GM12873 (cell line): ENCODE data around the gene MAP6.
A peak's percentile ranks its signal among the peaks of the same experiment; 100 is the strongest.

Experiments
- TF ChIP-seq, protein P1 (sequence below): IDR thresholded peaks from 2 replicates; pipeline ENCODE4 v1.5.1; 2012; ENCODE audit warnings: low read depth, mild to moderate bottlenecking, moderate library complexity, low read length, control low read depth; ENCODE audit not compliant: insufficient read depth; ENCODE audit errors: missing control alignments

Gene MAP6

GRCh38 chr11:75553182-75553581 is 115.7 kb downstream of the MAP6 start:
- TF ChIP-seq, protein P1, sequence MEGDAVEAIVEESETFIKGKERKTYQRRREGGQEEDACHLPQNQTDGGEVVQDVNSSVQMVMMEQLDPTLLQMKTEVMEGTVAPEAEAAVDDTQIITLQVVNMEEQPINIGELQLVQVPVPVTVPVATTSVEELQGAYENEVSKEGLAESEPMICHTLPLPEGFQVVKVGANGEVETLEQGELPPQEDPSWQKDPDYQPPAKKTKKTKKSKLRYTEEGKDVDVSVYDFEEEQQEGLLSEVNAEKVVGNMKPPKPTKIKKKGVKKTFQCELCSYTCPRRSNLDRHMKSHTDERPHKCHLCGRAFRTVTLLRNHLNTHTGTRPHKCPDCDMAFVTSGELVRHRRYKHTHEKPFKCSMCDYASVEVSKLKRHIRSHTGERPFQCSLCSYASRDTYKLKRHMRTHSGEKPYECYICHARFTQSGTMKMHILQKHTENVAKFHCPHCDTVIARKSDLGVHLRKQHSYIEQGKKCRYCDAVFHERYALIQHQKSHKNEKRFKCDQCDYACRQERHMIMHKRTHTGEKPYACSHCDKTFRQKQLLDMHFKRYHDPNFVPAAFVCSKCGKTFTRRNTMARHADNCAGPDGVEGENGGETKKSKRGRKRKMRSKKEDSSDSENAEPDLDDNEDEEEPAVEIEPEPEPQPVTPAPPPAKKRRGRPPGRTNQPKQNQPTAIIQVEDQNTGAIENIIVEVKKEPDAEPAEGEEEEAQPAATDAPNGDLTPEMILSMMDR: no peak

DNA sequence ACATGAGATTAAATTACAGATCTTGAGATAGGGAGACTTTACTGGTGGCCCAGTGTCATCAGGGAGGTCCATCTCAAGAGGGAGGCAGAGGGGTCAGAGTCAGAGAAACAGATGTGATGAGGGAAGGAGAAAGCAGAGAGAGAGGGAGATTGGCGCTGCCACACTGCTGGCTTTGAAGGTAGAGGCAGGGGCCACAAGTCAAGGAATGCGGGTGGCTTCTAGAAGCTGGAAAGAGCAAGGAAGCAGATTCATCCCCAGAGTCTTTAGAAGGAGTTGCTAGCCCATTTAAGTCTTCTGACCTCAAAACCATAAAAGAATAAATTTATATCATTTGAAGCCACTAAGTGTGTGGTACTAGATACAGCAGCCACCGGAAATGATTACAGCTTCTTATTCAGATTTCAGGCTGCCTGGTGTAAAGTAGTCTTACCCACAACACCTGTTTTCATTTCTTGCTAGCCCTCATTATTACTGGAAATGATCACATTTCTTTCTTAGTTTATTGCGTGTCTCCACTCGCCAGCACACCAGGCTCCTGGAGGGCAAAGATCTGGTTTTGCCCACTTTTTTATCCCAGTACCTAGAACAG is 119.4 kb downstream of the MAP6 start:
- TF ChIP-seq, protein P1: no peak

- TF ChIP-seq, protein P1: no peak
Observed at GRCh38 chr11:75548595-75549272, 120.1 kb downstream of the MAP6 start.

DNA sequence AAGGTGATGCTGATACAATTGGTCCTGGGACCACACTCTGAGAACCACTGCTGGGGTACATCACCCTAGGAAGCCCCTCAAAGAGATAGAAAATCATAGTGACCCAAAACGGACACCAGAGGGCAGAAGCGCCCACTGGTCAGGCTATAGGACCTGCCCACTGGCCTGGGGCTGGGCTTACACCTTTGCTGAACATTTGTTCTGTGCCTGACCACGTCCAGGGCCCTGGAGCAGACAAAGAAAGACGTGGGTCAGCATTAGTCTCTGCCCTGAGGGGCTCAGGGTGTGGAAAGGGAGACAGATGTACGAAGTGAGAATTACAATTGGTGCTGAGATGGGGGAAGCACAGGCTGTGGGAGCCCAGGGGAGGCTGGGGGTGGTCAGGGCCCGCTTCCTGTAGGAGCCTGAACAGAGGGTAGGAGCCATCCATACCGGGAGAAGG is 121.2 kb downstream of the MAP6 start:
- TF ChIP-seq, protein P1: peak; percentile 80

DNA sequence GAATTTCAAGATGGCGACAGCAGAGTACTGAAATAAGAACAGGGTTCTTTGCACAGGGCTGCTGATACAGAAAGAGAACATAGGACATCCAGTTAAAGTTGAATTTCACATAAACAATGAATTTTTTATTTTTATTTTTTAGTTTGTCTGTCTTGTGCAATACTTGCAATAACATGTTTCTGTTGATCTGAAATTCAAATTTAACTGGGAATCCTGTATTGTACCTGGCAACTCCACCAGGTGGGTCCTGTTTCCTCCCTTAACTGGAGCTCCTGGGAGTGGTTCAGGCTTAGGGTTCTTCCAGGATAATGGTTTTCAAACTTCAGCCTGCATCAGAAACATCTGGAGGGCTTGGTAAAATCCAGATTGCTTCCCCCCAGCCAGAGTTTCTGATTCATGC is 121.7 kb downstream of the MAP6 start:
- TF ChIP-seq, protein P1: no peak

- TF ChIP-seq, protein P1: no peak
Observed at GRCh38 chr11:75543806-75544205, 125.0 kb downstream of the MAP6 start.

DNA sequence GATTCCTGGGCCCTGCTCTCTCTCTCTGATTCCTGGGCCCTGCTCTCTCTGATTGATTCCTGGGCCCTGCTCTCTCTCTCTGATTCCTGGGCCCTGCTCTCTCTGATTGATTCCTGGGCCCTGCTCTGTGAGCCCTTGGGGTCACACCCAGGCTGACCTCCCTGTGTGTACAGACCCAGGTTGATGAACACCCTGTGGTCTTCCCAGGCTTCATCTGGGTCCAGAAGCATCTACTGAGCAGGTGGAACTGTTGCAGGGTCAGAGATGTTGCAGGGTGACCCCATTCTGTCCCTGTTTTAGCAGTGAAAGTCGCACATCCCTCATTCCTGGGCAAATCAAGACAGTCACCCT is 126.8 kb downstream of the MAP6 start:
- TF ChIP-seq, protein P1: no peak
